ENCODE results near the gene IFI27L2. TPM values are rescaled to one million over a fixed set of nuclear protein-coding genes. Genes with fewer than 3 reads are reported as not detected.

Gene IFI27L2
- total RNA-seq, 2 experiments from 2014 or later: 76.4 to 77.9 TPM

DNA sequence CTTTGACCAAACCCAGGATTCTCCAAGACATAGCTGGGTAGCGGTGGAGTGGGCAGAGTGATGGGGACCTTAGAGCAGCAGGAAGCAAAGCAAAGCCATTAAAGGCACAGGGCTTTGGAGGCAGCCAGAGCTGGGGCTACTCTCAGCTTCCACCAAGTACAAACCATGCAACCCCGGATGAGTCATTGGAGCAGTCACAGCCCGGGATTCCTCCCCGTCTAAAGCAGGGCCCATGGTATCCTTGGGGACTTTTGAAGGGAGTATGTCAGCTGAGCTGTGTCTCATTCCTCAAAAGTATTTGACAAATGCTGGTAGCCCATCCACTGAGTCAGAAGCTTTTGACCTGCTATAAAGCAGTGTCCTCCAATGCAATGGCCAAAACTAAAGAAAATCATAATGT is 28.6 kb downstream of the IFI27L2 start:
- ATAC-seq (ENCODE audit: low read depth): no peak
- Mint-ChIP-seq H3K27me3 (no peaks in the 10 kb centered on the region), H3K4me1 (no peaks in the 10 kb centered on the region), H3K27ac (no peak overlapping the region), H3K36me3 (peaks cover 10% of the 10 kb centered on the region), H3K9me3 (no peaks in the 10 kb centered on the region), H3K4me3 (no peak overlapping the region)
- POLR2A ChIA-PET: no interaction called here
- DNase-seq: no peak

GRCh38 chr14:94099006-94099405 is 30.4 kb downstream of the IFI27L2 start:
- no peaks in the 10 kb centered on the region for H3K4me1 Mint-ChIP-seq
- H3K27me3 Mint-ChIP-seq: no peaks in the 10 kb centered on the region
- no peak overlapping the region for H3K4me3 Mint-ChIP-seq
- H3K27ac Mint-ChIP-seq: no peak overlapping the region
- DNase-seq: no peak
- peaks cover 14% of the 10 kb centered on the region for H3K36me3 Mint-ChIP-seq
- POLR2A ChIA-PET: no interaction called here
- ATAC-seq (ENCODE audit: low read depth): no peak
- no peaks in the 10 kb centered on the region for H3K9me3 Mint-ChIP-seq

DNA sequence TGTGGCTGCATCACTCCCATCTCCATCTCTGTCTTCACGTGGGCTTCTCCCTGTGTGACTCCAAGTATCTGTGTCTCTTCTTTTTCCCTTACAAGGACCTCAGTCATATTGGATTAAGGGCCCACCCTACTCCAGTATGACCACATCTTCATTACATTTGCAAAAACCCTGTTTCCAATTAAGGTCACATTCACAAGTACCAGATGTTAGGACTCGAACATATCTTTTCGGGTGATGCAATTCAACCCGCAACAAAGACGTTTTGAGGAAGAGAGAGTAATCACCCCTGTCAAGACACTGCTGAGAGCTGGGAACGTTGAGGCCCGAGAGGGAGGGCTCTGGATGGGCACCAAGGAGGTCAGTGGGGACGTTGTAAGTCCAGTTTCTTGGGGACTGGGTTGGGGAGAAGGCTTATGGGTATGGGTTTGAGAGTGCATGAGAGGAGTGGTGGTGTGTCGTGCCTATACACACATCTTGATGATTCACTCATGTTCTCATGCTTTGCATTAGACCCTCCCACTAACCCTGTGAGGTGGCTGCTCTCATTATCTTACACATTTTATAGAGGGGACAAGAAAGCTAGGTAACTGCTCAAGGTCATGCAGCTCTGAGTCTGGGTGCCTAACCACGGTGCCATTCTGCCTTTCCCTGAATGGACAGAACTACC is 30.9 kb downstream of the IFI27L2 start:
- peaks cover 14% of the 10 kb centered on the region for H3K36me3 Mint-ChIP-seq

GRCh38 chr14:94097091-94097490 is 32.3 kb downstream of the IFI27L2 start:
- no peaks in the 10 kb centered on the region for H3K9me3 Mint-ChIP-seq
- ATAC-seq (ENCODE audit: low read depth) (no peak), DNase-seq (no peak)
- H3K4me3 Mint-ChIP-seq: no peak overlapping the region
- no peaks in the 10 kb centered on the region for H3K4me1 Mint-ChIP-seq
- no peak overlapping the region for H3K27ac Mint-ChIP-seq
- H3K36me3 Mint-ChIP-seq: peaks cover 14% of the 10 kb centered on the region
- POLR2A ChIA-PET: no interaction called here
- H3K27me3 Mint-ChIP-seq: no peaks in the 10 kb centered on the region

More for the DNA sequence above, 30.9 kb downstream of the IFI27L2 start:
- no peak overlapping the region for H3K27ac Mint-ChIP-seq
- no peaks in the 10 kb centered on the region for H3K9me3 Mint-ChIP-seq
- H3K4me1 Mint-ChIP-seq: no peaks in the 10 kb centered on the region
- DNase-seq: no peak
- ATAC-seq (ENCODE audit: low read depth): no peak
- no peak overlapping the region for H3K4me3 Mint-ChIP-seq
- POLR2A ChIA-PET: no interaction called here
- H3K27me3 Mint-ChIP-seq: no peaks in the 10 kb centered on the region

- DNase-seq (no peak), ATAC-seq (ENCODE audit: low read depth) (no peak)
- Mint-ChIP-seq H3K9me3 (no peaks in the 10 kb centered on the region), H3K27ac (no peak overlapping the region), H3K27me3 (no peaks in the 10 kb centered on the region), H3K4me1 (no peaks in the 10 kb centered on the region), H3K36me3 (peaks cover 20% of the 10 kb centered on the region), H3K4me3 (no peak overlapping the region)
- POLR2A ChIA-PET: no interaction called here
Observed at GRCh38 chr14:94093418-94093817, 36.0 kb downstream of the IFI27L2 start.

GRCh38 chr14:94089479-94089878 is 39.9 kb downstream of the IFI27L2 start:
- POLR2A ChIA-PET: no interaction called here
- ATAC-seq (ENCODE audit: low read depth): no peak
- DNase-seq: no peak
- Mint-ChIP-seq H3K36me3 (peaks cover 27% of the 10 kb centered on the region), H3K27me3 (no peaks in the 10 kb centered on the region), H3K4me1 (no peaks in the 10 kb centered on the region), H3K9me3 (peaks cover 2% of the 10 kb centered on the region), H3K4me3 (no peak overlapping the region), H3K27ac (no peak overlapping the region)

DNA sequence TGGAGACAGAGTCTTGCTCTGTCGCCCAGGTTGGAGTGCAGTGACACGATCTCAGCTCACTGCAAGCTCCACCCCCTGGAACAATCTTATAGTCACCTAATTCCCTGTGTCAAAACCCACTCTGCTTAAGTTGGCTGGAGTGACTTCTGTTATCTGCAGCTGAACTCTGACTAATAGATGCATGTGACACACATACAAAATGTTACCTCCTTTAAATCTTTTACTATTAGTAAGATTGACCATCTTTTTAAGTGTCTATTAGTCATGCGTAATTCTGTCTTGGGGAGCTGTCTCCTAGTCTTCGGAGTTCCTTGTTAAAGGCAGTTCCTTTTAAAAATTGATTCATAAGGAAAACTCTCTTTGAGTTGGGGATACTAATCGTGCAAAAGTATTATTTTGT is 40.9 kb downstream of the IFI27L2 start:
- DNase-seq: no peak
- ATAC-seq (ENCODE audit: low read depth): no peak
- Mint-ChIP-seq H3K27ac (no peak overlapping the region), H3K36me3 (peaks cover 31% of the 10 kb centered on the region), H3K4me1 (no peaks in the 10 kb centered on the region), H3K9me3 (peaks cover 2% of the 10 kb centered on the region), H3K4me3 (no peak overlapping the region), H3K27me3 (no peaks in the 10 kb centered on the region)
- POLR2A ChIA-PET: no interaction called here

- POLR2A ChIA-PET: interaction anchor here (0.6 kb wide), 1 partner anchor 155 kb away, joined by 4 read pairs; no protein-coding TSS in a partner anchor
- Mint-ChIP-seq H3K4me3 (no peak overlapping the region), H3K27me3 (no peaks in the 10 kb centered on the region), H3K27ac (no peak overlapping the region), H3K9me3 (peaks cover 2% of the 10 kb centered on the region), H3K36me3 (peaks cover 35% of the 10 kb centered on the region), H3K4me1 (peaks cover 5% of the 10 kb centered on the region)
- DNase-seq (no peak), ATAC-seq (ENCODE audit: low read depth) (no peak)
Observed at GRCh38 chr14:94087891-94088290, 41.5 kb downstream of the IFI27L2 start.

GRCh38 chr14:94081386-94081820 is 48.0 kb downstream of the IFI27L2 start:
- Mint-ChIP-seq H3K36me3 (peaks cover 50% of the 10 kb centered on the region), H3K9me3 (peaks cover 2% of the 10 kb centered on the region), H3K27me3 (no peaks in the 10 kb centered on the region), H3K4me3 (peak overlapping the region; percentile 99), H3K27ac (peak overlapping the region; percentile 100), H3K4me1 (peaks cover 38% of the 10 kb centered on the region)
- POLR2A ChIA-PET: interaction anchor here (0.5 to 4.3 kb wide), 14 partner anchors 10 to 118 kb away, joined by 3 to 26 read pairs (median 4); partner anchors contain the start of genes IFI27 and OTUB2
- DNase-seq: no peak
- ATAC-seq (ENCODE audit: low read depth): peak; percentile 24

DNA sequence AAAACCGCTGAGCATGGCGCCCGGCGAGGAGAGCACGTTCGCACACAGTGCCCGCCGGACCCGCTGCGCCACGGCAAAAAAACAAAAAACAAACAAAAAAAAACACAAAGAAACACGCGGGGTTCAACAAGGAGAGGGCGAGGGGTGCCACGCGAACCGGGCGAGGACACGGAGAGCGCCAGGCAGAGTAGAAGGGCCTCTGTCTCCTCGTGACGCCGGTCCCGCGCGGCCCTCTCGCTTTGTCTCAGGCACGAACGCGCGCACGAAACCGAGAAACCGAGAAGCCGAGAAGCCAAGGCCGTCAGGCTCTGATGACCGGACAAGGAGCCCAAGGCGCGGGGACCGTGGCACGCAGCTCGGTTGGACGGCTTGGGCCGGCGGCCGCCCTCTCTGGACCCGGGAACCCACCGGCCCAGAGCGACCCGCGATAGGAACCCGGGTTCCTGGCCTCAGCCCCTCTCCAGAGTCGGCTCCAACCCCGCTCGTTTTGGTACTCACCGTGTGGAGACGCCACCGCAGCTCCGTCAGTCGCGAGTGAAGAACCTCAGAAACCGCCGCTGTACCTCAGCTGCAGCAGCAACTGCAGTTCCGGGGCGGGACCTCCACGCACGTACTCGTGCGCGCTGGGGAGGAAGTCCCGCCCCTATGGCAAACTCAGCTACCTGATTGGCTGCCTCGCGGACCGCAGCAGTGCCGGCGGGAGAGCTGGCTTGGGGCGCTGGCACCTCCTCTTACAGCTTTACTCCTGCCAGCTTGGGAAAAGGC is 48.6 kb downstream of the IFI27L2 start, which contains the start of the genes DDX24 and IFI27L1:
Gene DDX24 (minus strand): TSS at position 582 of the 765 bp plus-strand sequence. CDS start 1,460 bp downstream, outside the sequence.
Gene IFI27L1 (plus strand): TSS at position 690 of the 765 bp plus-strand sequence. CDS start 15,628 bp downstream, outside the sequence.
- Mint-ChIP-seq H3K4me1 (peaks cover 38% of the 10 kb centered on the region), H3K27me3 (no peaks in the 10 kb centered on the region), H3K4me3 (peak within 1 kb of the TSS; percentile 99), H3K9me3 (no peaks in the 10 kb centered on the region), H3K36me3 (peaks cover 50% of the 10 kb centered on the region), H3K27ac (peak within 1 kb of the TSS; percentile 100)
- DNase-seq (peak; percentile 96), ATAC-seq (ENCODE audit: low read depth) (peak; percentile 92)
- POLR2A ChIA-PET: interaction anchor here (0.9 to 4.3 kb wide), 13 partner anchors 10 to 118 kb away, joined by 3 to 26 read pairs (median 4); partner anchors contain the start of genes IFI27 and OTUB2

DNA sequence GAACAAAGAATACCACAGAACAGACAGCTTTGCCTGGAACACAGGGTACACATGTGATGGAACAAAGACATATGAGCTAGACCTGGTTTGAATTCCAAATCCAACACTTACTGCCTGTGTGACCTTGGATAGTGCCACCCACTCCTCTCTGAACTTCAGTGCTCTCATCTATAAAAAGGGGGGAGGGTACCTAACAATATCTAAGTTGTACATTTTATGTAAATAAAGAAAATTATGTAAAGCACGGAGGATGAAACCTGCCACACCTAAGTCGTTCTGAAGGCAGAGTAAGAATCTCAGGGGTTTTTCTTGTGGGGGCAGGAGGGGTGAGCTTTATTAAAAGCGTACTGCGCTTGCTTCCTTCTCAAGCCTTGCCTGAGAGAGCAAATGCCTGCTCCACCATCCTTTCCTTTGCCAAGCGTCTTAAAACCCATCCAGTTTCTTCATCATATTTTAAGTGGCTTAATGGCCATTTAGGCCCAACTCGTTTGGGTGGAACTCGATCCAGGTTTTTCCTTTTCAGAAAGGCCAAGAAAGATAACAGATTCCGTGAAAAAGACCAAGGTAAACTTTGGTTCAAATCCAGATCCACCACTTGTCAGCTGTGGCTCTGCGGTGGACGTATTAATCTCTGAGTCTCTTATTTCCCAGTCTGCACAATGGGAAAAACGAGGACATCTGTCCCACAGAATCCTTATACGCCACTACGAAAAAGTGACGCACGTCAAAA is 49.3 kb downstream of the IFI27L2 start:
- Mint-ChIP-seq H3K9me3 (peaks cover 6% of the 10 kb centered on the region), H3K36me3 (peaks cover 53% of the 10 kb centered on the region), H3K27me3 (no peaks in the 10 kb centered on the region), H3K4me3 (peak overlapping the region; percentile 99), H3K27ac (peak overlapping the region; percentile 100), H3K4me1 (peaks cover 42% of the 10 kb centered on the region)
- ATAC-seq (ENCODE audit: low read depth) (no peak), DNase-seq (no peak)
- POLR2A ChIA-PET: interaction anchor here (1.3 to 4.3 kb wide), 6 partner anchors 22 to 54 kb away, joined by 4 to 26 read pairs (median 8); partner anchors contain the start of genes IFI27 and OTUB2

GRCh38 chr14:94077823-94078222 is 51.6 kb downstream of the IFI27L2 start:
- H3K27ac Mint-ChIP-seq: no peak overlapping the region
- no peaks in the 10 kb centered on the region for H3K27me3 Mint-ChIP-seq
- POLR2A ChIA-PET: interaction anchor here (4.3 kb wide), 1 partner anchor 20 kb away, joined by 26 read pairs; no protein-coding TSS in a partner anchor
- H3K36me3 Mint-ChIP-seq: peaks cover 59% of the 10 kb centered on the region
- peaks cover 14% of the 10 kb centered on the region for H3K9me3 Mint-ChIP-seq
- ATAC-seq (ENCODE audit: low read depth) (no peak), DNase-seq (no peak)
- H3K4me1 Mint-ChIP-seq: peaks cover 40% of the 10 kb centered on the region
- peak overlapping the region; percentile 99 for H3K4me3 Mint-ChIP-seq

All from activated naive CD8-positive, alpha-beta T cell treated with anti-CD3 and anti-CD28 coated beads, Interleukin-2, amount 10 ng/mL, durations not matched to agents 7 days and 5 days (primary cell).